GM23338 (cell line): ENCODE measurements around the gene GYS2. TPM values are rescaled to one million over a fixed set of nuclear protein-coding genes. Genes with fewer than 3 reads are reported as not detected.

Experiments used
- polyA plus RNA-seq: library from polyadenylated mRNA; unstranded; fragments of >200 nt; fragmentation: Nextera tagmentation; extraction: Ambion mirVana; gene quantifications from 2 replicates; pipeline ENCODE4 v1.2.1, GENCODE V29; 2016
- total RNA-seq: library from RNA; depleted of rRNA; stranded (reverse); fragments of >200 nt; shearing (Covaris generic); gene quantifications from 2 replicates; pipeline ENCODE4 v1.2.3, GENCODE V29; 2014; rRNA removed

Gene GYS2
- total and polyA plus RNA-seq, 2 experiments from 2014 or later = not detected

Other genes starting within 250 kb of the GYS2 start
- not detected in 2 replicates for gene IAPP, start 231.9 kb downstream of the GYS2 start, total RNA-seq
- gene IAPP, start 231.9 kb downstream of the GYS2 start, polyA plus RNA-seq = 0.10 and 0.32 TPM in 2 replicates
- 3.9 and 8.7 TPM in 2 replicates for gene PYROXD1, start 167.2 kb downstream of the GYS2 start, total RNA-seq
- 8.1 and 10.2 TPM in 2 replicates for gene PYROXD1, start 167.2 kb downstream of the GYS2 start, polyA plus RNA-seq
- gene RECQL, start 103.2 kb downstream of the GYS2 start, total RNA-seq = 45.8 and 47.2 TPM in 2 replicates
- gene RECQL, start 103.2 kb downstream of the GYS2 start, polyA plus RNA-seq = 17.4 and 18.9 TPM in 2 replicates
- gene GOLT1B, start 103.1 kb downstream of the GYS2 start, total RNA-seq = 39.8 and 41.7 TPM in 2 replicates
- gene GOLT1B, start 103.1 kb downstream of the GYS2 start, polyA plus RNA-seq = 23.5 and 24.3 TPM in 2 replicates
- 0.16 and 1.3 TPM in 2 replicates for gene SPX, start 78.6 kb downstream of the GYS2 start, total RNA-seq
- 1.0 and 1.3 TPM in 2 replicates for gene SPX, start 78.6 kb downstream of the GYS2 start, polyA plus RNA-seq
- 1,537 and 1,654 TPM in 2 replicates for gene LDHB, start 53.0 kb upstream of the GYS2 start, total RNA-seq
- 1,924 and 1,990 TPM in 2 replicates for gene LDHB, start 53.0 kb upstream of the GYS2 start, polyA plus RNA-seq
- 0.87 and 2.3 TPM in 2 replicates for gene KCNJ8, start 169.9 kb upstream of the GYS2 start, total RNA-seq
- gene KCNJ8, start 169.9 kb upstream of the GYS2 start, polyA plus RNA-seq = 0.82 and 1.0 TPM in 2 replicates